SK-N-MC (cell line): ENCODE data around the gene TGFBR3.

Experiments
- DNase-seq: peaks from one replicate; pipeline ENCODE4 v3.0.0-alpha.2; 2011; ENCODE audit warnings: low read depth, low spot score
- H3K27ac ChIP-seq: fragments of 200-600 bp; sonication (generic); 2 replicates; pipeline ENCODE4 v1.5.1; 2016; ENCODE audit warnings: mixed run types
- H3K36me3 ChIP-seq: fragments of 200-600 bp; sonication (generic); 2 replicates; pipeline ENCODE4 v1.6.1; 2017; ENCODE audit warnings: antibody characterized with exemption, low read length, mixed read lengths; ENCODE audit not compliant: insufficient read depth
- H3K4me3 ChIP-seq: fragments of 200-600 bp; sonication (generic); 2 replicates; pipeline ENCODE4 v1.5.1; 2016
- H3K9ac ChIP-seq: fragments of 200-600 bp; sonication (generic); 2 replicates; pipeline ENCODE4 v1.8.0; 2017; ENCODE audit warnings: mixed run types, mixed read lengths; ENCODE audit not compliant: insufficient read length
- H3K9me3 ChIP-seq: fragments of 200-600 bp; sonication (generic); 2 replicates; pipeline ENCODE4 v1.6.1; 2017; ENCODE audit warnings: low read depth, mild to moderate bottlenecking, antibody characterized with exemption, low read length, moderate library complexity, mixed read lengths
- EZH2 ChIP-seq: fragments of 200-600 bp; sonication (generic); IDR thresholded peaks from one replicate; pipeline ENCODE4 v1.6.1; 2017; ENCODE audit warnings: antibody characterized with exemption
- FOXP2 ChIP-seq: optimal IDR thresholded peaks from 2 replicates; pipeline ENCODE3; 2011; ENCODE audit warnings: mild to moderate bottlenecking, moderate library complexity; ENCODE audit not compliant: insufficient read depth; ENCODE audit errors: extremely low read length, control extremely low read depth
- POLR2AphosphoS5 ChIP-seq: IDR thresholded peaks from 2 replicates; pipeline ENCODE4 v1.6.1; 2012; ENCODE audit warnings: mild to moderate bottlenecking, low read depth, low read length, borderline replicate concordance

TGFBR3 gene

GRCh38 chr1:91752324-91752723 lies 133.6 kb downstream of the TGFBR3 start:
- DNase-seq, result no peak
- H3K36me3 ChIP-seq, result no peaks in the 10 kb centered on the region
- H3K9ac ChIP-seq, result no peak overlapping the region
- no peak overlapping the region for H3K27ac ChIP-seq
- peaks cover under 1% of the 10 kb centered on the region; the same call in 1 of the 2 replicates for H3K9me3 ChIP-seq
- no peak for TF ChIP-seq POLR2AphosphoS5
- no peak for TF ChIP-seq FOXP2
- H3K4me3 ChIP-seq, result no peak overlapping the region

GRCh38 chr1:91751275-91751674 lies 134.7 kb downstream of the TGFBR3 start:
- no peak for DNase-seq
- TF ChIP-seq POLR2AphosphoS5 (no peak), FOXP2 (no peak), EZH2 (no peak)
- H3K9ac ChIP-seq, result no peak overlapping the region
- H3K4me3 ChIP-seq, result no peak overlapping the region; the same call in 1 of the 2 replicates
- peaks cover 5% of the 10 kb centered on the region; the same call in 1 of the 2 replicates for H3K9me3 ChIP-seq
- no peak overlapping the region for H3K27ac ChIP-seq
- H3K36me3 ChIP-seq, result no peaks in the 10 kb centered on the region

- Histone ChIP-seq H3K9me3 (peaks cover 5% of the 10 kb centered on the region; the same call in 1 of the 2 replicates), H3K36me3 (no peaks in the 10 kb centered on the region), H3K4me3 (no peak overlapping the region), H3K27ac (no peak overlapping the region), H3K9ac (no peak overlapping the region)
- no peak for TF ChIP-seq POLR2AphosphoS5
- no peak for TF ChIP-seq EZH2
- TF ChIP-seq FOXP2, result no peak
- no peak for DNase-seq
These were observed 135.5 kb downstream of the TGFBR3 start for GRCh38 chr1:91750398-91750996.

- Histone ChIP-seq H3K27ac (no peak overlapping the region), H3K36me3 (no peaks in the 10 kb centered on the region), H3K9me3 (peaks cover 5% of the 10 kb centered on the region; the same call in 1 of the 2 replicates), H3K9ac (no peak overlapping the region), H3K4me3 (no peak overlapping the region)
- no peak for TF ChIP-seq POLR2AphosphoS5
- no peak for TF ChIP-seq FOXP2
- TF ChIP-seq EZH2, result no peak
- DNase-seq, result no peak
These were observed 136.1 kb downstream of the TGFBR3 start for GRCh38 chr1:91749788-91750231.

- Histone ChIP-seq H3K27ac (no peak overlapping the region), H3K36me3 (no peaks in the 10 kb centered on the region), H3K4me3 (no peak overlapping the region), H3K9me3 (peaks cover 5% of the 10 kb centered on the region; the same call in 1 of the 2 replicates), H3K9ac (no peak overlapping the region)
- TF ChIP-seq EZH2 (no peak), FOXP2 (no peak), POLR2AphosphoS5 (no peak)
- DNase-seq, result no peak
These were observed 138.3 kb downstream of the TGFBR3 start for GRCh38 chr1:91747666-91748065.

- TF ChIP-seq FOXP2, result no peak
- no peak for TF ChIP-seq EZH2
- no peak for TF ChIP-seq POLR2AphosphoS5
- Histone ChIP-seq H3K9ac (no peak overlapping the region), H3K4me3 (no peak overlapping the region), H3K9me3 (peaks cover 5% of the 10 kb centered on the region; the same call in 1 of the 2 replicates), H3K27ac (no peak overlapping the region), H3K36me3 (no peaks in the 10 kb centered on the region)
- DNase-seq, result no peak
These were observed 139.1 kb downstream of the TGFBR3 start for GRCh38 chr1:91746728-91747338.

- no peak overlapping the region for H3K9ac ChIP-seq
- H3K27ac ChIP-seq, result no peak overlapping the region
- TF ChIP-seq EZH2 (no peak), POLR2AphosphoS5 (no peak), FOXP2 (no peak)
- no peak overlapping the region for H3K4me3 ChIP-seq
- H3K36me3 ChIP-seq, result no peaks in the 10 kb centered on the region
- peaks cover 5% of the 10 kb centered on the region; the same call in 1 of the 2 replicates for H3K9me3 ChIP-seq
- DNase-seq, result no peak
These were observed 140.1 kb downstream of the TGFBR3 start for GRCh38 chr1:91745640-91746373.

- no peaks in the 10 kb centered on the region for H3K36me3 ChIP-seq
- no peak overlapping the region for H3K9ac ChIP-seq
- H3K9me3 ChIP-seq, result peaks cover 5% of the 10 kb centered on the region; the same call in 1 of the 2 replicates
- H3K27ac ChIP-seq, result no peak overlapping the region
- no peak for DNase-seq
- TF ChIP-seq POLR2AphosphoS5 (no peak), FOXP2 (no peak), EZH2 (no peak)
- no peak overlapping the region for H3K4me3 ChIP-seq
These were observed 140.9 kb downstream of the TGFBR3 start for GRCh38 chr1:91744953-91745639.
